ENCODE results near the gene GALNT6.

Gene GALNT6

GRCh38 chr12:51321882-51322281 is 69.3 kb downstream of the GALNT6 start:
- Histone ChIP-seq H3K36me3 (ENCODE audit: control insufficient read depth, low read length) (no peaks in the 10 kb centered on the region), H3K4me3 (ENCODE audit: low read length) (no peak overlapping the region), H3K27ac (ENCODE audit: low read depth, low read length) (no peak overlapping the region), H4K20me1 (ENCODE audit: control insufficient read depth, insufficient read depth, low read depth, low read length) (no peaks in the 10 kb centered on the region), H3K27me3 (ENCODE audit: control insufficient read depth, low read length) (peaks cover 50% of the 10 kb centered on the region), H3K4me1 (ENCODE audit: control insufficient read depth, low read length) (peaks cover 16% of the 10 kb centered on the region), H3K9me2 (replicated peaks; ENCODE audit: control insufficient read depth, low read length) (no peaks in the 10 kb centered on the region), H3K9me3 (ENCODE audit: control insufficient read depth, insufficient read depth, low read length) (no peaks in the 10 kb centered on the region), H3F3A (ENCODE audit: control insufficient read depth, insufficient read depth) (no peaks in the 10 kb centered on the region), H3K4me2 (ENCODE audit: low read length) (no peak overlapping the region), H3K79me2 (ENCODE audit: control insufficient read depth, low read length) (no peaks in the 10 kb centered on the region)
- TF ChIP-seq EZH2phosphoT487 (IDR thresholded peaks at IDR 0.05; ENCODE audit: borderline replicate concordance, low read length): no peak
- TF ChIP-seq CTCF (IDR thresholded peaks at IDR 0.05; ENCODE audit: low read depth, low read length, poor library complexity, severe bottlenecking): no peak

GRCh38 chr12:51320695-51321320 is 70.4 kb downstream of the GALNT6 start:
- H3K4me1 ChIP-seq (ENCODE audit: control insufficient read depth, low read length): peaks cover 9% of the 10 kb centered on the region
- H3K36me3 ChIP-seq (ENCODE audit: control insufficient read depth, low read length): no peaks in the 10 kb centered on the region
- H3K9me2 ChIP-seq (replicated peaks; ENCODE audit: control insufficient read depth, low read length): no peaks in the 10 kb centered on the region
- no peaks in the 10 kb centered on the region for H3K9me3 ChIP-seq (ENCODE audit: control insufficient read depth, insufficient read depth, low read length)
- H3F3A ChIP-seq (ENCODE audit: control insufficient read depth, insufficient read depth): no peaks in the 10 kb centered on the region
- H4K20me1 ChIP-seq (ENCODE audit: control insufficient read depth, insufficient read depth, low read depth, low read length): no peaks in the 10 kb centered on the region
- H3K4me3 ChIP-seq (ENCODE audit: low read length): no peak overlapping the region
- TF ChIP-seq EZH2phosphoT487 (IDR thresholded peaks at IDR 0.05; ENCODE audit: borderline replicate concordance, low read length): no peak
- no peak for TF ChIP-seq CTCF (IDR thresholded peaks at IDR 0.05; ENCODE audit: low read depth, low read length, poor library complexity, severe bottlenecking)
- H3K27ac ChIP-seq (ENCODE audit: low read depth, low read length): no peak overlapping the region
- H3K79me2 ChIP-seq (ENCODE audit: control insufficient read depth, low read length): no peaks in the 10 kb centered on the region
- no peak overlapping the region for H3K4me2 ChIP-seq (ENCODE audit: low read length)
- H3K27me3 ChIP-seq (ENCODE audit: control insufficient read depth, low read length): peaks cover 48% of the 10 kb centered on the region

GRCh38 chr12:51320311-51320694 is 70.9 kb downstream of the GALNT6 start:
- no peak overlapping the region for H3K4me3 ChIP-seq (ENCODE audit: low read length)
- H3K4me1 ChIP-seq (ENCODE audit: control insufficient read depth, low read length): peaks cover 9% of the 10 kb centered on the region
- H3K27me3 ChIP-seq (ENCODE audit: control insufficient read depth, low read length): peaks cover 52% of the 10 kb centered on the region
- H3K4me2 ChIP-seq (ENCODE audit: low read length): no peak overlapping the region
- H3K79me2 ChIP-seq (ENCODE audit: control insufficient read depth, low read length): no peaks in the 10 kb centered on the region
- TF ChIP-seq EZH2phosphoT487 (IDR thresholded peaks at IDR 0.05; ENCODE audit: borderline replicate concordance, low read length) (no peak), CTCF (IDR thresholded peaks at IDR 0.05; ENCODE audit: low read depth, low read length, poor library complexity, severe bottlenecking) (no peak)
- no peaks in the 10 kb centered on the region for H3K9me3 ChIP-seq (ENCODE audit: control insufficient read depth, insufficient read depth, low read length)
- no peaks in the 10 kb centered on the region for H3F3A ChIP-seq (ENCODE audit: control insufficient read depth, insufficient read depth)
- H3K27ac ChIP-seq (ENCODE audit: low read depth, low read length): no peak overlapping the region
- H4K20me1 ChIP-seq (ENCODE audit: control insufficient read depth, insufficient read depth, low read depth, low read length): no peaks in the 10 kb centered on the region
- no peaks in the 10 kb centered on the region for H3K36me3 ChIP-seq (ENCODE audit: control insufficient read depth, low read length)
- no peaks in the 10 kb centered on the region for H3K9me2 ChIP-seq (replicated peaks; ENCODE audit: control insufficient read depth, low read length)

All from DOHH2 (cell line).